Measurements from ENCODE around the gene CXCL9. TPM values are rescaled to one million over a fixed set of nuclear protein-coding genes. Genes with fewer than 3 reads are reported as not detected.
"Not testable (repeated sequence)": the region's sequence is repeated elsewhere in the genome, so short reads cannot be mapped to it uniquely, and the experiment has no call there.

The CXCL9 gene
- total RNA-seq, 1 experiment from 2014 or later, result not detected

GRCh38 chr4:75997081-75997480 lies 10.2 kb downstream of the CXCL9 start:
- no peaks in the 10 kb centered on the region for H3K36me3 ChIP-seq
- DNase-seq, result no peak
- H3K27me3 ChIP-seq, result no peaks in the 10 kb centered on the region
- no peaks in the 10 kb centered on the region for H3K9me3 ChIP-seq
- H3K4me3 ChIP-seq, result no peak overlapping the region

DNA sequence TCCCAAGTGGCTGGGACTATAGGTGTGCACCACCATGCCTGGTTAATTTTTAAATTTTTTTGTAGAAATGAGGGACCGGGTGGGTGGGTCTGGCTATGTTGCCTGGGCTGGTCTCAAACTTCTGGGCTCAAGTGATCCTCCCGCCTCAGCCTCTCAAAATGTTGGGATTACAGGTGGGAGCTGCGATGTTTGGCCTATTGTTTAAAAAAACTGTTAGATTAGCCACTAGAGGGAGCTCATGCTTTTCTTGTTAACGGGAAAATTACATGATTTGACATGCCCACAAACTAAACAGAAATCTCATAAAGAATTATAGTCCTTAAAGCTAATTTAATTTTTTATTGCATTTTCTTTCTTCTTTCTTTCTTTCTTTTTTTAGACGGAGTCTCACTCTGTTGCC lies 11.6 kb downstream of the CXCL9 start:
- H3K27me3 ChIP-seq, result no peaks in the 10 kb centered on the region
- H3K9me3 ChIP-seq, result no peaks in the 10 kb centered on the region
- no peak for DNase-seq
- H3K4me3 ChIP-seq, result no peak overlapping the region
- H3K36me3 ChIP-seq, result no peaks in the 10 kb centered on the region

- Histone ChIP-seq H3K36me3 (no peaks in the 10 kb centered on the region), H3K9me3 (no peaks in the 10 kb centered on the region), H3K27me3 (no peaks in the 10 kb centered on the region), H3K4me3 (no peak overlapping the region)
- DNase-seq, result no peak
These were observed 14.8 kb downstream of the CXCL9 start for GRCh38 chr4:75992462-75992861.

DNA sequence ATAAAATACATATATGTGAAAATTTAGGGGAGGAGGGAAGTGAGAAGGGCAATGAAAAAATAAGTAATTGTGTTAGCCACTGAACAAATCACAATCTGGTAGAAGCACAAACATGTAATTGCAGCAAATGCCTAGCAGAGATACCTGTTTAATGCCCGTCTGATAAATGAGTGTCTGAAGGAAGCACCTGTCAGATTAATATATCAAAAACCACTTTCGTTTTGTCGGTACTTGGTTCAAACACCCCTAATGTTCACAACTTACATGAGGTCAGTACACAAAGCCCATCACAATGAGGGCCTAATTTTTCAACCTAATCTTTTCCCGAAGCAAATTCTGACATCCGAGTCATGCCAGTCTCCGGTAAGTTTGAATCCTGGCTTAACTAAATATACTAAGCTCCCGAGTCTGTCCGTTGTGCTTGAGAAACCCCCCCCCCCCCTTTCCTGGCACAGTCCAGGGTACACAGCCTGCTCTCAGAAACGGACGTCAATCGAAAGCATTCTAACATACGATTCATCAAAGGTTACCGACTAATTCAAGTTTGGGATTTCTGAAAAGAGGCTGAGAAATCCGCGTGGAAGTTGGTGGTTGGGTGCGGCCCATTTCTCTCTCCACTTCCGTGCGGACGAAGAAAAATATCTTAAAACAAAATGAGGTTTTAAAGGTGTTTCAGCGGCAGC lies 17.3 kb downstream of the CXCL9 start:
- Histone ChIP-seq H3K27me3 (no peaks in the 10 kb centered on the region), H3K9me3 (no peaks in the 10 kb centered on the region), H3K4me3 (peak overlapping the region; percentile 85), H3K36me3 (no peaks in the 10 kb centered on the region)
- DNase-seq, result no peak

GRCh38 chr4:75985116-75985515 lies 22.2 kb downstream of the CXCL9 start:
- peak; percentile 21 for DNase-seq
- no peaks in the 10 kb centered on the region for H3K27me3 ChIP-seq
- peaks cover 8% of the 10 kb centered on the region for H3K36me3 ChIP-seq
- H3K9me3 ChIP-seq, result no peaks in the 10 kb centered on the region
- H3K4me3 ChIP-seq, result no peak overlapping the region

- Histone ChIP-seq H3K9me3 (no peaks in the 10 kb centered on the region), H3K27me3 (no peaks in the 10 kb centered on the region), H3K4me3 (no peak overlapping the region), H3K36me3 (peaks cover 33% of the 10 kb centered on the region)
- no peak for DNase-seq
These were observed 26.7 kb downstream of the CXCL9 start for GRCh38 chr4:75980576-75980975.

- no peak for DNase-seq
- H3K4me3 ChIP-seq, result no peak overlapping the region
- H3K9me3 ChIP-seq, result no peaks in the 10 kb centered on the region
- peaks cover 43% of the 10 kb centered on the region for H3K36me3 ChIP-seq
- H3K27me3 ChIP-seq, result no peaks in the 10 kb centered on the region
These were observed 31.1 kb downstream of the CXCL9 start for GRCh38 chr4:75976177-75976576.

DNA sequence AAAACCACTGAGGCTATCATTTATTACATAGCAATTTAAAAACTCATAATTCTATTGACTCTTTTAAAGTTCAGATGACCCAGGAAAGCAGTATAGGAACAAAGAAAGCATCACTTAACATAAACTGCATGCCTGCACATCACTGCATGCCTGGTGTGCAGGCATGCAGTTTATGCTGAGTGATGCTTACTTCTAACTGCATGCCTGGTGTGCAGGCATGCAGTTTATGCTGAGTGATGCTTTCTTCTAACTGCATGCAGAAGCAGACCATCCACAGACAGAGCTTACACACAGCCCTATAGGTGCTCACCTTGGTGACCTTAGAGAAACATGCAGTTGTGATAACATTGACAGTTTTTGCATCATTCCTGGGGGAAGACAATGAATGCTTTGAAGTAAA lies 33.5 kb downstream of the CXCL9 start:
- no peak overlapping the region for H3K4me3 ChIP-seq
- no peaks in the 10 kb centered on the region for H3K27me3 ChIP-seq
- H3K36me3 ChIP-seq, result peaks cover 51% of the 10 kb centered on the region

GRCh38 chr4:75968084-75968483 lies 39.2 kb downstream of the CXCL9 start:
- Histone ChIP-seq H3K27me3 (no peaks in the 10 kb centered on the region), H3K9me3 (no peaks in the 10 kb centered on the region), H3K4me3 (no peak overlapping the region), H3K36me3 (peaks cover 70% of the 10 kb centered on the region)
- no peak for DNase-seq

More for the DNA sequence above, 33.5 kb downstream of the CXCL9 start:
- H3K9me3 ChIP-seq, result no peaks in the 10 kb centered on the region
- no peak for DNase-seq

GRCh38 chr4:75963558-75963957 lies 43.8 kb downstream of the CXCL9 start:
- Histone ChIP-seq H3K36me3 (peaks cover 71% of the 10 kb centered on the region), H3K27me3 (no peaks in the 10 kb centered on the region)

DNA sequence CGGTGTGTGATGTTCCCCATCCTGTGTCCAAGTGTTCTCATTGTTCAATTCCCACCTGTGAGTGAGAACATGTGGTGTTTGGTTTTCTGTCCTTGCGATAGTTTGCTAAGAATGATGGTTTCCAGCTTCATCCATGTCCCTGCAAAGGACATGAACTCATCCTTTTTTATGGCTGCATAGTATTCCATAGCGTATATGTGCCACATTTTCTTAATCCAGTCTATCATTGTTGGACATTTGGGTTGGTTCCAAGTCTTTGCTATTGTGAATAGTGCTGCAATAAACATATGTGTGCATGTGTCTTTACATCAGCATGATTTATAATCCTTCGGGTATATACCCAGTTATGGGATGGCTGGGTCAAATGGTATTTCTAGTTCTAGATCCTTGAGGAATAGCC lies 45.2 kb downstream of the CXCL9 start:
- not testable (repeated sequence) for H3K27me3 ChIP-seq, DNase-seq, H3K4me3 ChIP-seq, H3K9me3 ChIP-seq
- H3K36me3 ChIP-seq, result peaks cover 71% of the 10 kb centered on the region

More at GRCh38 chr4:75963558-75963957, 43.8 kb downstream of the CXCL9 start:
- DNase-seq, result no peak
- Histone ChIP-seq H3K4me3 (no peak overlapping the region), H3K9me3 (no peaks in the 10 kb centered on the region)

DNA sequence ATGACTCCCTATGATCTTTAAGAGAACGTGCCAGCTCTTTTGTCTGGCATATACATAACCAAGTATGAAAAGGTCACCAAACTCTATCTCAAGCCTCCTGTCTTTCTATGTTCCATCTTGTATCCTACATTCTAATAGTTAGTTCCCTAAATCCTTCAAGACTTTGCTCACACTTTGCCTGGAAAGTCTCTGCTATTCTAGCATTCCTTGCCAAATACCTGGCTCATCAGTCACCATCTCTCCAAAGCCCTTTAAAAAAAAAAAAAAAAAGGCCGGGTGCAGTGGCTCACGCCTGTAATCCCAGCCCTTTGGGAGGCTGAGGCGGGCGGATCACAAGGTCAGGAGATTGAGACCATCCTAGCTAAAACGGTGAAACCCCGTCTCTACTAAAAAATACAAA lies 48.8 kb downstream of the CXCL9 start:
- peaks cover 60% of the 10 kb centered on the region for H3K36me3 ChIP-seq
- DNase-seq, H3K4me3 ChIP-seq, H3K27me3 ChIP-seq, H3K9me3 ChIP-seq: not testable (repeated sequence)

- peaks cover 44% of the 10 kb centered on the region for H3K36me3 ChIP-seq
- not testable (repeated sequence) for H3K4me3 ChIP-seq, H3K27me3 ChIP-seq, DNase-seq, H3K9me3 ChIP-seq
These were observed 52.5 kb downstream of the CXCL9 start for GRCh38 chr4:75954811-75955210.

- H3K4me3 ChIP-seq, result no peak overlapping the region
- no peaks in the 10 kb centered on the region for H3K27me3 ChIP-seq
- DNase-seq, result peak; percentile 8
- no peaks in the 10 kb centered on the region for H3K9me3 ChIP-seq
- peaks cover 44% of the 10 kb centered on the region for H3K36me3 ChIP-seq
These were observed 53.8 kb downstream of the CXCL9 start for GRCh38 chr4:75953509-75953908.

Other genes starting within 250 kb of the CXCL9 start
- not detected in 2 replicates for gene PPEF2, start 105.1 kb downstream of the CXCL9 start, total RNA-seq (2014; rRNA removed; shearing (Covaris generic); ENCODE audit: low replicate concordance)
- gene NAAA, start 66.5 kb downstream of the CXCL9 start, total RNA-seq (2014; rRNA removed; shearing (Covaris generic); ENCODE audit: low replicate concordance), result 1.4 and 1.6 TPM in 2 replicates
- gene SDAD1, start 16.6 kb downstream of the CXCL9 start, total RNA-seq (2014; rRNA removed; shearing (Covaris generic); ENCODE audit: low replicate concordance), result 17.2 and 22.7 TPM in 2 replicates
- 0.40 and 4.1 TPM in 2 replicates for gene CXCL10, start 16.0 kb upstream of the CXCL9 start, total RNA-seq (2014; rRNA removed; shearing (Covaris generic); ENCODE audit: low replicate concordance)
- 0.66 and 1.3 TPM in 2 replicates for gene CXCL11, start 28.6 kb upstream of the CXCL9 start, total RNA-seq (2014; rRNA removed; shearing (Covaris generic); ENCODE audit: low replicate concordance)
- gene ART3, start 67.2 kb upstream of the CXCL9 start, total RNA-seq (2014; rRNA removed; shearing (Covaris generic); ENCODE audit: low replicate concordance), result not detected in 2 replicates
- gene NUP54, start 140.9 kb upstream of the CXCL9 start, total RNA-seq (2014; rRNA removed; shearing (Covaris generic); ENCODE audit: low replicate concordance), result 42.1 and 50.7 TPM in 2 replicates
- 37.9 and 44.7 TPM in 2 replicates for gene SCARB2, start 206.3 kb upstream of the CXCL9 start, total RNA-seq (2014; rRNA removed; shearing (Covaris generic); ENCODE audit: low replicate concordance)
- gene FAM47E, start 244.2 kb upstream of the CXCL9 start, total RNA-seq (2014; rRNA removed; shearing (Covaris generic); ENCODE audit: low replicate concordance), result 0.16 TPM in 1 of 2 replicates, not detected in the other

All from MG63 (cell line).